GM18951 (cell line): ENCODE data around the gene OTULIN.

Source experiments
- POLR2A ChIP-seq: IDR thresholded peaks from 4 replicates; pipeline ENCODE4 v1.6.1; 2011; ENCODE audit warnings: mild to moderate bottlenecking; ENCODE audit not compliant: insufficient read length, insufficient read depth; ENCODE audit errors: extremely low read depth
- in situ Hi-C: fragments of 300-500 bp; cut with MboI; formaldehyde crosslinking; loops from one replicate; pipeline ENCODE4 v1.12.0; 2022; ENCODE audit warnings: low sequenced_read_pairs, mixed read lengths, inconsistent platforms; ENCODE audit not compliant: unreplicated experiment

The OTULIN gene

GRCh38 chr5:14687023-14687665, 22.6 kb downstream of the OTULIN start:
- in situ Hi-C loops: no loop called here
- TF ChIP-seq POLR2A: no peak

- in situ Hi-C loops: no loop called here
- TF ChIP-seq POLR2A: no peak
Observed at GRCh38 chr5:14693070-14693469, 28.6 kb downstream of the OTULIN start.

- in situ Hi-C loops: no loop called here
- TF ChIP-seq POLR2A: no peak
Observed at GRCh38 chr5:14695152-14695551, 30.6 kb downstream of the OTULIN start.

- TF ChIP-seq POLR2A: no peak
- in situ Hi-C loops: no loop called here
Observed at GRCh38 chr5:14696057-14696456, 31.5 kb downstream of the OTULIN start.

GRCh38 chr5:14696851-14697250, 32.3 kb downstream of the OTULIN start:
- no peak for TF ChIP-seq POLR2A
- in situ Hi-C loops: no loop called here

- in situ Hi-C loops: no loop called here
- TF ChIP-seq POLR2A: no peak
Observed at GRCh38 chr5:14698495-14698894, 34.0 kb downstream of the OTULIN start.

GRCh38 chr5:14699159-14699558, 34.6 kb downstream of the OTULIN start:
- in situ Hi-C loops: no loop called here
- TF ChIP-seq POLR2A: no peak

- in situ Hi-C loops: no loop called here
- TF ChIP-seq POLR2A: no peak
Observed at GRCh38 chr5:14699807-14700400, 35.4 kb downstream of the OTULIN start.

GRCh38 chr5:14700478-14701436, 36.2 kb downstream of the OTULIN start:
- no peak for TF ChIP-seq POLR2A
- in situ Hi-C loops: no loop called here

GRCh38 chr5:14701556-14701955, 37.0 kb downstream of the OTULIN start:
- no peak for TF ChIP-seq POLR2A
- in situ Hi-C loops: no loop called here

GRCh38 chr5:14702238-14702839, 37.8 kb downstream of the OTULIN start:
- in situ Hi-C loops: no loop called here
- no peak for TF ChIP-seq POLR2A

- TF ChIP-seq POLR2A: no peak
- in situ Hi-C loops: no loop called here
Observed at GRCh38 chr5:14705556-14705955, 41.0 kb downstream of the OTULIN start.

- in situ Hi-C loops: no loop called here
- no peak for TF ChIP-seq POLR2A
Observed at GRCh38 chr5:14706615-14707021, 42.1 kb downstream of the OTULIN start.
